Frontal cortex (tissue), 4 donors: Measurements from ENCODE around the gene PRPSAP1. TPM values are rescaled to one million over a fixed set of nuclear protein-coding genes. Genes with fewer than 3 reads are reported as not detected.

Source experiments
- DNase-seq, 2 donors: peaks; one replicate each; pipeline ENCODE4 v3.0.0; 2012; ENCODE audit warnings: low spot score in 2 of 2
- FAIRE-seq: peaks from 2 replicates; lab custom pipeline; 2012; peaks lifted over from hg19 to GRCh38; lab: Jason Lieb, UNC
- total RNA-seq: library from RNA; depleted of rRNA; stranded (reverse); fragments of >200 nt; gene quantifications from one replicate; pipeline ENCODE4 v1.2.3, GENCODE V29; 2014
- donor health status: control.
- donor health status: control.
- donor health status: control.

Gene PRPSAP1
- total RNA-seq, 1 donor from 2014 or later = 52.2 TPM

- DNase-seq = peak; percentile 79 to 82
- no peak for FAIRE-seq
These were observed 30.7 kb upstream of the PRPSAP1 start, which contains the start of gene SPHK1 for GRCh38 chr17:76384222-76384986. Gene SPHK1 (plus strand): TSS chr17:76384609. CDS start chr17:76385645, 1,036 bp downstream.

- FAIRE-seq = no peak
- peak; percentile 68 to 69 for DNase-seq
These were observed 30.0 kb upstream of the PRPSAP1 start for GRCh38 chr17:76383546-76384221.

GRCh38 chr17:76382803-76383545 is 29.3 kb upstream of the PRPSAP1 start:
- FAIRE-seq (no peak), DNase-seq (peak; percentile 59 to 76)

DNA sequence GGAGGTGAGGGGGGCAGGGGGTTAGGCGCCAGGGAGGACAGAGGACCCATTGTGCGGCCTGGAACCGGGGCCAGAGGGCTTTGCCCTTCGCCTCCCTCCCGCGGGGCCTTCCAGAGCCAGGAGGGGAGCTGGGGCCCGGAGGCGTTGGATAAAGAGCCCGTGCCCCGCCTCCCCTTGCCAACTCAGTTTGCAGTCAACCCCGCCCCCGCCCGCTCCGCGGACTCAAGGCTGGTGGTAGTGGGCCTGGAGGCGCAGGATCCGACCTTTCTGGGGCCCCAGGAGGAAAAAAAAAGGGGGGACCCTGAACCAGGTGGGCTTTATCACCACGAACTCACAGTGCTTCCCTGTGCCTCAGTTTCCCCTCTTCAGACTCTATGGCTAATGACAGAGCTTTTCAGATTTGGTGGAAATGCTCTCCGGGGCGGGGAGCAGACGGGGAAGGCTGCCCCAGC is 28.7 kb upstream of the PRPSAP1 start:
- no peak for FAIRE-seq

DNA sequence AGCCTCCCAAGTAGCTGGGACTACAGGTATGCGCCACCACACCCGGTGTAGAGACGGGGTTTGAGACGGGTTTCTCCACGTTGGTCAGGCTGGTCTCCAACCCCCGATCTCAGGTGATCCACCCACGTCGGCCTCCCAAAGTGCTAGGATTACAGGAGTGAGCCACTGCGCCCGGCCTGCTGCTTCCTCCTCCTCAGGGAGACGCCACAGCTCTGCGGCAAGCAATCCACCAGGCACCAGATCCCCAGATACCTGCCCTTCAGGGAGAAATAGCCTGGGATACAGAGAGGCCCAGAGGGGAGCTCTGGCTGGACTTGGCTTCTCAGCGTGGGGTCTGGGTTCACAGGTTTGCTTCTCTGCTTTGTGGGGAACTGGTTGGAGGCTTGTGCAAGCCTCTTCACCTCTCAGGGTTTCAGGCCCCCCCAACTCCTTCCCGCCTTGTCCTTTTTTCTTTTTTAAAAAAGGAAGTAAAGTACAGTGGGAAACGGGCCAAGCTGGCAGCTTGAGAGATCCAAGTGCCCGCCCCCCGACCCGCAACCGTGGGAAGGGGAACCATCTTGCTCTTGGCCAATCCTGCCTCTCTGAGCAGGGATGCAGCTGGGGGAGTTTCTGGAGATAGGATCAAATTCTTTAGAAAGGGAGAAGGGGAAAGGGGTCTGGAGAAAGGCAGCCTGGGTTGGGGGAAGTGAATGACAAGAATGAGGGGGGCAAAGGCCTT is 28.1 kb upstream of the PRPSAP1 start:
- DNase-seq = no peak
- FAIRE-seq = no peak

More for the DNA sequence above, 28.7 kb upstream of the PRPSAP1 start:
- no peak for DNase-seq

- DNase-seq (no peak), FAIRE-seq (no peak)
These were observed 26.1 kb upstream of the PRPSAP1 start for GRCh38 chr17:76379646-76380376.

- no peak for FAIRE-seq
- no peak for DNase-seq
These were observed 25.5 kb upstream of the PRPSAP1 start for GRCh38 chr17:76379275-76379641.

DNA sequence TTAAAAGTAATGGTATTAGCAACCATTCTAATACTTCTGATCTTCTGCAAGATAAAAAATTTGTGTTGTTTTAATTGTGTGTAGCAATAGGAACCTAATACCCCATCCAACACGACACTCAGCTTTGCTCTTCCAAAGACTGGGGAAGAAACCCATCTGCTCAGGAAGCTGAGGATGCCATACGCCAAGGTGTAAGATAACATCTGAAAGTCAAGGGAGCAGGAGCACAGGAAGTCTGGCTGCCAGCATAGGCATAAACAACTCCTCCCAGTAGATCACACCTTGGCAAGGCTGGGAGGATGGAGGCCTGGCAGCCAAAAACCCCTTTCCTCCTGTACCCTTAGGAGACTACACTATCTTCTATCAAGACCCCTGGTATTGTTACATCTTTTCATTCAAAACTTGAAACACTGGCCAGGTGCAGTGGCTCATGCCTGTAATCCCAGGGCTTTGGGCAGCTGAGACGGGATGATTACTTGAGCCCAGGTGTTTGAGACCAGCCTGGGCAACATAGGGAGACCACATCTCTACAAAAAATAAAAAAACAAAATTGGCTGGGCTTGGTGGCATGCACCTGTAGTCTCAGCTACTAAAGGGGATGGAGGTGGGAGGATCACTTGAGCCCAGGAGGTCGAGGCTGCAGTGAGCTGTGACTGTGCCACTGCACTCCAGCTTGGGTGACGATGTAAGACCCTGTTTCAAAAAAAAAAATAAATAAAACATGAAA is 25.0 kb upstream of the PRPSAP1 start:
- no peak for FAIRE-seq
- no peak for DNase-seq

- DNase-seq (no peak), FAIRE-seq (no peak)
These were observed 22.8 kb upstream of the PRPSAP1 start for GRCh38 chr17:76376318-76377133.

- FAIRE-seq (no peak), DNase-seq (no peak)
These were observed 18.2 kb upstream of the PRPSAP1 start for GRCh38 chr17:76371656-76372628.

- FAIRE-seq = no peak
- DNase-seq = peak in 1 of 2 donors; percentile 52
These were observed 16.7 kb upstream of the PRPSAP1 start for GRCh38 chr17:76370261-76370993.

- DNase-seq = no peak
- no peak for FAIRE-seq
These were observed 16.1 kb upstream of the PRPSAP1 start for GRCh38 chr17:76369804-76370203.

DNA sequence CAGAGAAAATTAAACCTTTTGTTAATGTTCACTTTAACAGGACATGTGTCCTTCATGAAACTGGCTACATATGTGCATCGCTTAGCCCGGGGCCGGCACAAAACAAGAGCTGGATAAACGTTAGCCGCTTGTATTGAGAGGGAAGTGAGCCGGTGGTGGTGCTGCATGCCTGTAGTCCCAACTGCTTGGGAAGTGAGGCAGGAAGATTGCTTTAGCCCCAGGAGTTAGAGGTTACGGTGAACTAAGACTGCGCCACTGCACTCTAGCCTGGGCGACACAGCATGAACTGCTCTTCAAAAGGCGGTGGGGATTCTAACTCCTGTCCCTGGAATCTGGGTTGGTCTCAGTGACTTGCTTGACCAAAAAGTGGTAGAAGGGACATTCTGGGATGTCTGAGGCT is 15.7 kb upstream of the PRPSAP1 start:
- FAIRE-seq (no peak), DNase-seq (no peak)

DNA sequence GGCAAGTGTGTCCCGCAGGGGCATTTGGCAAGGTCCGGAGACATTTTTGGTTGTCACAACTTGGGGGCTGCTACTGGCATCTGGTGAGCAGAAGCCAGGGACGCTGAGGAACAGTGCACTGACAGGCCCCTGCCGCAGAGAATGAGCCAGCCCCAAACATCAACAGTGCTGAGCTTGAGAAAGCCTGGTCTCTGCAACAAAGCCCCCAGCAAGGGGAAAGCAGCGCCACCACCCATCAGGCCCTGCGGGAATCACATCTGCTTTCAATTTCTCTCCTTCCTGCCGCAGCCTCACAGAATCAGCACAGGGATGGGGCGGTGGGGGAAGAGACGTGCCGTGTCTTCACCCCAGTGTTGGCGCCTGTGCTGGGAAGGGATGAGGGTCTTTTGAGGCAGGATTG is 14.8 kb upstream of the PRPSAP1 start:
- DNase-seq = no peak
- no peak for FAIRE-seq

DNA sequence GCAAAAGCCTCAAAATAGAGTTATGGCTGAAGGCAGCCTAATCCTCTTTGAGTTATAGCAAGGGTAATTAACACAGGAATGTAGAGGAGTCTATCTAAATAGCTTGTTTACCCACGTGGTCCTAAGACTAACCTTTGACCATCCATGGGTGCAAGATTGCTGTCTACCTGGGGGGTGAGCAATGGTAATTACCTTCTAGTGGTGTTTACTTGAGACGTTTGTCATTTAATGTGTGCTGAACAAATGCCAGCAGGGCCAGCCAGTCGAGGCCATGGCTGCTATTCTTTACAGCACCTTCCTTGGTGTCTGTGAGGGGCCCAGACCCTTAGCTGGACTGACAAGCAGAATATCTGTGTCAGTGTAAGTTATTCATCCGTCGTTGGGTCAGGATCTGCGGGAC is 13.9 kb upstream of the PRPSAP1 start:
- FAIRE-seq (no peak), DNase-seq (no peak)

DNA sequence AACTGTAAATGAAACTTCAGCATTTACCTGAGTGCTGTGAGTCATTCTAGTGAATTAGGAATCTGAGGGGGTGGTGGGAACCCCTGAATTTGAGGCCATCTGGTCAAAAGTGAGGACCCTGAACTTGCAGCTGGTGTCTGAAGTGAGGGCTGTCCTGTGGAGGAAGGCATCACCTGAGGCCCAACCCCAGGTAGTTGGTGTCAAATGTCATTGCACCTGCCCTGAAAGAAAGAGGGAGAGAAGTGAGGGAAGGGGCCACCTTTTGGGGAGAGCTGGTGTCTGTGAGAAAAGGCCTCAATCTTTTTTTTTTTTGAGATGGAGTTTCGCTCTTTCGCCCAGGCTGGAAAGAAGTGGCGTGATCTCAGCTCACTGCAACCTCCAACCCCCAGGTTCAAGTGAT is 12.5 kb upstream of the PRPSAP1 start:
- no peak for DNase-seq
- FAIRE-seq = no peak
